Astrocyte (in vitro differentiated cells and primary cell): Measurements from ENCODE around the gene MYO3B. TPM values are rescaled to one million over a fixed set of nuclear protein-coding genes. Genes with fewer than 3 reads are reported as not detected.

Source experiments
- DNase-seq: peaks from one replicate; pipeline ENCODE4 v3.0.0-alpha.2; 2010; ENCODE audit warnings: low read depth
- FAIRE-seq: peaks from 2 replicates; lab custom pipeline; 2011; peaks lifted over from hg19 to GRCh38; lab: Jason Lieb, UNC
- H2AFZ ChIP-seq: 2 replicates; pipeline ENCODE4 v1.6.0; 2012; ENCODE audit warnings: low read depth, low read length, inconsistent platforms
- H3K27ac ChIP-seq: 2 replicates; pipeline ENCODE4 v1.5.1; 2011; ENCODE audit warnings: low read depth, low read length, inconsistent platforms
- H3K27me3 ChIP-seq: 2 replicates; pipeline ENCODE4 v1.6.0; 2011; ENCODE audit warnings: low read length, inconsistent platforms; ENCODE audit not compliant: insufficient read depth
- H3K36me3 ChIP-seq: 2 replicates; pipeline ENCODE4 v1.5.1; 2011; ENCODE audit warnings: low read length, inconsistent platforms; ENCODE audit not compliant: insufficient read depth
- H3K4me1 ChIP-seq: 2 replicates; pipeline ENCODE4 v1.5.1; 2011; ENCODE audit warnings: low read length, inconsistent platforms; ENCODE audit not compliant: insufficient read depth
- H3K4me2 ChIP-seq: 2 replicates; pipeline ENCODE4 v1.6.0; 2012; ENCODE audit warnings: low read length, inconsistent platforms
- H3K4me3 ChIP-seq: 2 replicates; pipeline ENCODE4 v1.5.1; 2011; ENCODE audit warnings: low read depth, mild to moderate bottlenecking, low read length, inconsistent platforms; ENCODE audit not compliant: insufficient read depth
- H3K79me2 ChIP-seq: 2 replicates; pipeline ENCODE4 v1.6.0; 2012; ENCODE audit warnings: mild to moderate bottlenecking, low read length, inconsistent platforms; ENCODE audit not compliant: insufficient read depth
- H3K9ac ChIP-seq: 2 replicates; pipeline ENCODE4 v1.6.0; 2012; ENCODE audit warnings: mild to moderate bottlenecking, low read length, inconsistent platforms
- H3K9me3 ChIP-seq: 2 replicates; pipeline ENCODE4 v1.5.1; 2012; ENCODE audit warnings: low read depth, mild to moderate bottlenecking, low read length, inconsistent platforms; ENCODE audit not compliant: insufficient read depth
- H4K20me1 ChIP-seq: 2 replicates; pipeline ENCODE4 v1.6.0; 2012; ENCODE audit warnings: low read length, inconsistent platforms; ENCODE audit not compliant: insufficient read depth
- H3K27ac Mint-ChIP-seq: one replicate; pipeline ENCODE4 v1.8.0; 2021; ENCODE audit warnings: mild to moderate bottlenecking, mixed read lengths; ENCODE audit not compliant: unreplicated experiment
- H3K27me3 Mint-ChIP-seq: one replicate; pipeline ENCODE4 v1.8.0; 2021; ENCODE audit warnings: low read depth, mixed read lengths; ENCODE audit not compliant: unreplicated experiment
- H3K36me3 Mint-ChIP-seq: one replicate; pipeline ENCODE4 v1.8.0; 2021; ENCODE audit warnings: low read depth, mixed read lengths; ENCODE audit not compliant: unreplicated experiment
- H3K4me1 Mint-ChIP-seq: one replicate; pipeline ENCODE4 v1.8.0; 2021; ENCODE audit warnings: low read depth, mixed read lengths; ENCODE audit not compliant: unreplicated experiment
- H3K4me3 Mint-ChIP-seq: one replicate; pipeline ENCODE4 v1.8.0; 2021; ENCODE audit warnings: mild to moderate bottlenecking, moderate library complexity, mixed read lengths; ENCODE audit not compliant: unreplicated experiment
- H3K9me3 Mint-ChIP-seq: one replicate; pipeline ENCODE4 v1.8.0; 2021; ENCODE audit warnings: mild to moderate bottlenecking, mixed read lengths; ENCODE audit not compliant: unreplicated experiment
- CTCF ChIP-seq: IDR thresholded peaks from 2 replicates; pipeline ENCODE4 v1.5.1; 2011; ENCODE audit warnings: low read depth, mild to moderate bottlenecking, inconsistent platforms, low read length, moderate library complexity; ENCODE audit not compliant: insufficient read depth
- EZH2 ChIP-seq: IDR thresholded peaks from 2 replicates; pipeline ENCODE4 v1.6.1; 2012; ENCODE audit warnings: mild to moderate bottlenecking, low read length, inconsistent platforms; ENCODE audit not compliant: insufficient read depth
- total RNA-seq: library from RNA; stranded (reverse); gene quantifications from 2 replicates; pipeline ENCODE4 v1.2.1, GENCODE V29; 2021

The MYO3B gene
- total RNA-seq, 1 donor from 2014 or later: not detected

GRCh38 chr2:170155723-170156253 is 22.2 kb upstream of the MYO3B start:
- no peaks in the 10 kb centered on the region for H3K9me3 Mint-ChIP-seq
- Histone ChIP-seq H4K20me1 (no peaks in the 10 kb centered on the region), H3K4me2 (peak overlapping the region; percentile 35), H3K36me3 (no peaks in the 10 kb centered on the region), H3K9me3 (no peaks in the 10 kb centered on the region), H3K79me2 (no peaks in the 10 kb centered on the region), H3K9ac (no peak overlapping the region), H3K27me3 (no peaks in the 10 kb centered on the region), H3K4me3 (no peak overlapping the region), H3K4me1 (peaks cover 16% of the 10 kb centered on the region), H2AFZ (no peak overlapping the region), H3K27ac (no peak overlapping the region)
- no peaks in the 10 kb centered on the region for H3K36me3 Mint-ChIP-seq
- TF ChIP-seq EZH2 (no peak), CTCF (no peak)
- no peak for FAIRE-seq
- peaks cover 26% of the 10 kb centered on the region for H3K4me1 Mint-ChIP-seq
- H3K27ac Mint-ChIP-seq: peak overlapping the region; percentile 12
- peak; percentile 22 for DNase-seq
- H3K4me3 Mint-ChIP-seq: no peak overlapping the region
- no peaks in the 10 kb centered on the region for H3K27me3 Mint-ChIP-seq

GRCh38 chr2:170156592-170156991 is 21.4 kb upstream of the MYO3B start:
- Histone ChIP-seq H3K4me3 (no peak overlapping the region), H3K36me3 (no peaks in the 10 kb centered on the region), H3K4me1 (peaks cover 16% of the 10 kb centered on the region), H3K27ac (no peak overlapping the region), H3K9me3 (no peaks in the 10 kb centered on the region), H4K20me1 (no peaks in the 10 kb centered on the region), H3K79me2 (no peaks in the 10 kb centered on the region), H3K4me2 (peak overlapping the region; percentile 34), H3K27me3 (no peaks in the 10 kb centered on the region), H2AFZ (no peak overlapping the region), H3K9ac (no peak overlapping the region)
- H3K27me3 Mint-ChIP-seq: no peaks in the 10 kb centered on the region
- peak overlapping the region; percentile 43 for H3K27ac Mint-ChIP-seq
- H3K4me1 Mint-ChIP-seq: peaks cover 29% of the 10 kb centered on the region
- H3K4me3 Mint-ChIP-seq: no peak overlapping the region
- TF ChIP-seq EZH2 (no peak), CTCF (no peak)
- DNase-seq (no peak), FAIRE-seq (no peak)
- no peaks in the 10 kb centered on the region for H3K9me3 Mint-ChIP-seq
- H3K36me3 Mint-ChIP-seq: no peaks in the 10 kb centered on the region

- no peaks in the 10 kb centered on the region for H3K27me3 Mint-ChIP-seq
- Histone ChIP-seq H3K27me3 (no peaks in the 10 kb centered on the region), H3K4me2 (peak overlapping the region; percentile 34), H2AFZ (peak overlapping the region; percentile 6), H3K9me3 (no peaks in the 10 kb centered on the region), H3K36me3 (no peaks in the 10 kb centered on the region), H3K4me3 (no peak overlapping the region), H3K4me1 (peaks cover 16% of the 10 kb centered on the region), H3K79me2 (no peaks in the 10 kb centered on the region), H3K9ac (no peak overlapping the region), H4K20me1 (no peaks in the 10 kb centered on the region), H3K27ac (peak overlapping the region; percentile 9)
- peak overlapping the region; percentile 43 for H3K27ac Mint-ChIP-seq
- TF ChIP-seq CTCF (no peak), EZH2 (no peak)
- DNase-seq: peak; percentile 77
- no peak overlapping the region for H3K4me3 Mint-ChIP-seq
- peak; percentile 9 for FAIRE-seq
- H3K9me3 Mint-ChIP-seq: no peaks in the 10 kb centered on the region
- H3K36me3 Mint-ChIP-seq: no peaks in the 10 kb centered on the region
- peaks cover 34% of the 10 kb centered on the region for H3K4me1 Mint-ChIP-seq
Measured at GRCh38 chr2:170157025-170157684, 20.8 kb upstream of the MYO3B start.
